Measurements from ENCODE around the gene HIPK2. TPM values are rescaled to one million over a fixed set of nuclear protein-coding genes. Genes with fewer than 3 reads are reported as not detected.

Gene HIPK2
- total and polyA plus RNA-seq, 12 donors: 19.7 to 203 (median 127) TPM

DNA sequence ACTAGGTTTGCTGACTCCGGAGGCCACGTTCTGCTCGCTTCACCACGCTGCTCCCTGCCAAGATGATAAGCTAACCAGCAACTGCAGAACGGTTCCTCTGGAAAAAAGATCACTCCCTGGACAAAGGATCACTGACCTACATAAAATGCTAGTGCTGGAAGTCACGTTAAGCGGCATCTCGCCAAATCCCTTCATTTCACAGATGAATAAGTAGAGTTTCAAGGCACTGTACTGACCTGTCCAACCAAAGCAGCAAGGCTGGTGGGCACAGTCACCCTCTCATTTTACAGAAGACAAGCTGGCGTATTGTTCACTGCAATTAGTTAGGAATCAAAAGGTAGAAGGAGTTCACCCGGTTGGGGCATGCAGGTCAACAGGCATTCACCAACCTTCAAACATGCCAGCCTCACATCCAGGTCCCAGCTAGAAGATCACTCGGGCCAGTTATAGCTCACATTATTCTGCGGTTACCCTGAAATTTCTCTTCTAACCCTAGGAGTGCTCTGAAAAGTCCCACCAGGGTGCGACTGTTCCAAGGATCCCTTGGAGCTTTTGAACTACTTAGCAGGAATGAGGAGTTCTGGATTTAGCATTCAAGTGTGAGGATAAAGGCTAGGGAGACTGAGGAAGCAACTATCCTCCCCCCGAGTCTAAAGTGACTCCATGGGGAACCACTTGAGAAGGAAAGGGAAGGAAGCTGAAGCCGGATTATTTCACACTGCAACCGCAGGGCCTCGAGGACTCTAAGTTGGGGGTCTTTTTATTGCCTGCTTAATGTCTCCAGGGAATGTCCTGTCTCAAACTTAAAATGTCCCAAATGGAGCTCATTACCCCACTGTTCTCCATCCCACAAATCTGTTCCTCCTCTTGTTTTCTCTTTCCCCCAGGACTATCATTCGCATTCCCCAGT is 32.8 kb downstream of the HIPK2 start:
- ATAC-seq: peak in 7 of 8 donors; percentile 2 to 50 (median 27)
- H3K27ac ChIP-seq: peak overlapping the region; percentile 51 to 92 (median 74)
- H3K9me3 ChIP-seq: no peaks in the 10 kb centered on the region
- no peak overlapping the region for H3K4me3 ChIP-seq
- TF ChIP-seq, protein P1, sequence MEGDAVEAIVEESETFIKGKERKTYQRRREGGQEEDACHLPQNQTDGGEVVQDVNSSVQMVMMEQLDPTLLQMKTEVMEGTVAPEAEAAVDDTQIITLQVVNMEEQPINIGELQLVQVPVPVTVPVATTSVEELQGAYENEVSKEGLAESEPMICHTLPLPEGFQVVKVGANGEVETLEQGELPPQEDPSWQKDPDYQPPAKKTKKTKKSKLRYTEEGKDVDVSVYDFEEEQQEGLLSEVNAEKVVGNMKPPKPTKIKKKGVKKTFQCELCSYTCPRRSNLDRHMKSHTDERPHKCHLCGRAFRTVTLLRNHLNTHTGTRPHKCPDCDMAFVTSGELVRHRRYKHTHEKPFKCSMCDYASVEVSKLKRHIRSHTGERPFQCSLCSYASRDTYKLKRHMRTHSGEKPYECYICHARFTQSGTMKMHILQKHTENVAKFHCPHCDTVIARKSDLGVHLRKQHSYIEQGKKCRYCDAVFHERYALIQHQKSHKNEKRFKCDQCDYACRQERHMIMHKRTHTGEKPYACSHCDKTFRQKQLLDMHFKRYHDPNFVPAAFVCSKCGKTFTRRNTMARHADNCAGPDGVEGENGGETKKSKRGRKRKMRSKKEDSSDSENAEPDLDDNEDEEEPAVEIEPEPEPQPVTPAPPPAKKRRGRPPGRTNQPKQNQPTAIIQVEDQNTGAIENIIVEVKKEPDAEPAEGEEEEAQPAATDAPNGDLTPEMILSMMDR (IDR thresholded peaks at IDR 0.05): no peak
- peak in 1 of 2 donors; percentile 52 for DNase-seq
- intact Hi-C loops (cut with DNase I): loop anchor here in 2 of 10 donors (2.0 to 5.0 kb wide), 2 partner anchors 26 to 32 kb away; partner anchors contain the start of gene HIPK2 (in 1 of the 2)
- no peaks in the 10 kb centered on the region for H3K27me3 ChIP-seq
- H3K4me1 ChIP-seq: peaks cover 57 to 100% (median 99%) of the 10 kb centered on the region in 9 donors
- H3K36me3 ChIP-seq: peaks cover 0 to 10% (median 0%) of the 10 kb centered on the region in 9 donors
- WGBS, 2 donors: 44 to 47% methylated on average over 18 of the region's 18 CpGs

DNA sequence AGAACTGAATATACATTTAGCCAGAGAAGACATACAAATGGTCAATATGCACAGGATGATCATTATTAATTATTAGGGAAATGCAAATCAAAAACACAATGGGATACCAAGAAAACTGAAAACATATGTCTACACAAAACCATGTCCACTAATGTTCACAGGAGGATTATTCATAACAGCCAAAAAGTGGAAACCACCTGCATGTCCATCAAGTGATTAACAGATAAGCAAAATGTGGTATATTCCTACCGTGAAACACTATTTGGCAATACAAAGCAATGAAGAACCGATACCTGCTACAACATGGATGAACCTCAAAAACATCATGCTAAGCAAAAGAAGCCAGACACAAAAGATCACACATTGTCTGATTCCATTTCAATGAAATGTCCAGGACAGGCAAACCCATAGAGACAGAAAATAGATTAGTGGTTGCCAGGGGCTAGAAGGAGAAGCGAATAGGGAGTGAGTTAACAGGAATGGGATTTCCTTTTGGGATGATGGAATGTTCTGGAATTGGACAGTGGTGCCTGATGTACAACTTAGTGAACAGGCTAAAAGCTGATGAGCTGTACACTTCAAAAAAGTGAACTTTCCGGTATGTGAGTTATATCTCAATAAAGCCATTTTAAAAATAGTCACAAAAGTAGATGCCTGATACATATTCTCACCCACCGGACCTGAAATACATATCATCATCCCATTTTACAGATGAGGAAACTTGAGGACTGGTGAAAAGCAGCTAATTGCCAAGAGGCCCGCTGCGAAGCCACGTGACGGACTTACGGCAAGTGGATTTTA is 33.6 kb downstream of the HIPK2 start:
- peak overlapping the region; percentile 51 to 92 (median 74) for H3K27ac ChIP-seq
- intact Hi-C loops (cut with DNase I): loop anchor here in 2 of 10 donors (2.0 to 5.0 kb wide), 2 partner anchors 27 to 33 kb away; partner anchors contain the start of gene HIPK2 (in 1 of the 2)

DNA sequence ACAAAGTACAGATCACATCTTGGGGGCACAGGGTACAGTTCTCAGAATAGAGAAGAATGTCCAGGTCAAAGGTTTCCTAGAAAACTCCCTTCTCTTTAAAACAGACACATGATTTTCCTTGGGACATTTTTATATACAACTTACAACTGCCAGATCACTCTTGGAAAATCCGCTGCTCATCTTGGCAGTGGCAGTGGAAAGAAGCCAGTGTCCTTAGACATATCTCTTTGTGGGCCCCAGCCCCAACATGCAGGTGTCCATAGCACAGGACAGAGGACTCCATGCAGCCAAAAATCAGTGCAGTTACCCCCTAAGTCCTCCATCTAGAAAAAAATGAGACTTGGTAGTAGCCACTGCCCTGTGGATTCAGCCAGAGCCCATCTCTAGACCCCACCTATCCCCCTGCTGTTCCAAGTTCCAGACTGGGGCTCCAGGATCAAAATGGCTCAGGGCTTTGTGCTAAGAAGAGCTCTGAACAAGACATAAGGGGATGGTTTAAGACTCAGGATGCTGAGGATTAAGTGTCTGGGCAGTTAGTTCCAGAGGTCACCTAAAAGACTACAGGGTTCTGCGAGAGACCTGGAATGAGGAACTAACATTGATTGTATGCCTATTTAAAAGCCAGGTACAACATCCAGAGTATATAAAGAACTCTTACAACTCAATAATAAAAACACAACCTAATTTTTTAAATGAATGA is 34.4 kb downstream of the HIPK2 start:
- peak in 1 of 8 donors; percentile 29 for ATAC-seq
- Histone ChIP-seq H3K27me3 (no peaks in the 10 kb centered on the region), H3K9me3 (no peaks in the 10 kb centered on the region), H3K27ac (peak overlapping the region in 8 of 10 donors; percentile 22 to 92 (median 54)), H3K4me3 (no peak overlapping the region), H3K4me1 (peaks cover 43 to 100% (median 97%) of the 10 kb centered on the region in 9 donors), H3K36me3 (peaks cover 0 to 18% (median 0%) of the 10 kb centered on the region in 9 donors)
- intact Hi-C loops (cut with DNase I): loop anchor here in 1 of 10 donors (5.0 kb wide), 1 partner anchor 34 kb away; the partner anchor contains the start of gene HIPK2
- DNase-seq: no peak
- TF ChIP-seq, protein P1 (IDR thresholded peaks at IDR 0.05): no peak
- 65 to 70% methylated on average over 2 of the region's 2 CpGs for WGBS, 2 donors

More for the DNA sequence above, 33.6 kb downstream of the HIPK2 start:
- TF ChIP-seq, protein P1 (IDR thresholded peaks at IDR 0.05): no peak
- ATAC-seq (no peak), DNase-seq (no peak)
- H3K36me3 ChIP-seq: peaks cover 0 to 15% (median 0%) of the 10 kb centered on the region in 9 donors
- no peak overlapping the region for H3K4me3 ChIP-seq
- H3K27me3 ChIP-seq: no peaks in the 10 kb centered on the region
- peaks cover 51 to 100% (median 97%) of the 10 kb centered on the region in 9 donors for H3K4me1 ChIP-seq
- H3K9me3 ChIP-seq: no peaks in the 10 kb centered on the region
- WGBS, 2 donors: 54 to 56% methylated on average over 10 of the region's 10 CpGs
